HG03095 (cell line): ENCODE results near the gene PIM2.

Experiments used
- ATAC-seq: cut with Tn5 transposase; IDR thresholded peaks from one replicate; pipeline ENCODE4 v1.9.1; 2021; ENCODE audit warnings: moderate library complexity; ENCODE audit not compliant: unreplicated experiment

The PIM2 gene

GRCh38 chrX:48918643-48919340 is at the start of gene PIM2:
Gene PIM2 (minus strand): TSS chrX:48919024. CDS start chrX:48918834, 190 bp downstream.
- ATAC-seq = peak; percentile 77

GRCh38 chrX:48968377-48968776 is 49.6 kb upstream of the PIM2 start:
- ATAC-seq = no peak

GRCh38 chrX:48966796-48967579 is 48.2 kb upstream of the PIM2 start:
- no peak for ATAC-seq

GRCh38 chrX:48965959-48966358 is 47.1 kb upstream of the PIM2 start:
- ATAC-seq = no peak

- ATAC-seq = no peak
These were observed 42.8 kb upstream of the PIM2 start for GRCh38 chrX:48961585-48962091.

- no peak for ATAC-seq
These were observed 41.5 kb upstream of the PIM2 start for GRCh38 chrX:48960291-48960690.

GRCh38 chrX:48958635-48959094 is 39.8 kb upstream of the PIM2 start:
- ATAC-seq = no peak

- peak; percentile 80 for ATAC-seq
These were observed 39.2 kb upstream of the PIM2 start for GRCh38 chrX:48957827-48958634.

GRCh38 chrX:48957477-48957826 is 38.6 kb upstream of the PIM2 start, which contains the start of gene OTUD5:
Gene OTUD5 (minus strand): TSS chrX:48957607. CDS start chrX:48957570, 37 bp downstream.
- ATAC-seq = peak; percentile 32

- no peak for ATAC-seq
These were observed 38.0 kb upstream of the PIM2 start for GRCh38 chrX:48956728-48957414.

- ATAC-seq = no peak
These were observed 29.8 kb upstream of the PIM2 start for GRCh38 chrX:48948589-48948988.

- ATAC-seq = no peak
These were observed 26.9 kb upstream of the PIM2 start for GRCh38 chrX:48945517-48946348.

GRCh38 chrX:48942895-48943294 is 24.1 kb upstream of the PIM2 start:
- no peak for ATAC-seq

- no peak for ATAC-seq
These were observed 21.7 kb upstream of the PIM2 start for GRCh38 chrX:48940404-48940955.

- no peak for ATAC-seq
These were observed 20.9 kb upstream of the PIM2 start for GRCh38 chrX:48939524-48940228.

GRCh38 chrX:48938721-48939425 is 20.0 kb upstream of the PIM2 start:
- peak; percentile 47 for ATAC-seq

GRCh38 chrX:48937054-48937907 is 18.5 kb upstream of the PIM2 start:
- ATAC-seq = peak; percentile 62
